ACHN (cell line): ENCODE data around the gene CAVIN3.

Source experiments
- DNase-seq: peaks from one replicate; pipeline ENCODE4 v3.0.0-alpha.2; 2015
- in situ Hi-C: cut with HindIII; loops from 2 replicates; pipeline ENCODE4 v1.10.0; 2017; ENCODE audit warnings: low sequenced_read_pairs, low pct_ligation_motif_present, low pct_unique_long_range_greater_than_20kb

CAVIN3 gene

GRCh38 chr11:6320411-6321155 is at the start of gene CAVIN3:
Gene CAVIN3, minus strand, starts transcription at chr11:6320501. Its CDS starts 25 bp downstream, at chr11:6320476.
- in situ Hi-C loops = no loop called here
- no peak for DNase-seq

DNA sequence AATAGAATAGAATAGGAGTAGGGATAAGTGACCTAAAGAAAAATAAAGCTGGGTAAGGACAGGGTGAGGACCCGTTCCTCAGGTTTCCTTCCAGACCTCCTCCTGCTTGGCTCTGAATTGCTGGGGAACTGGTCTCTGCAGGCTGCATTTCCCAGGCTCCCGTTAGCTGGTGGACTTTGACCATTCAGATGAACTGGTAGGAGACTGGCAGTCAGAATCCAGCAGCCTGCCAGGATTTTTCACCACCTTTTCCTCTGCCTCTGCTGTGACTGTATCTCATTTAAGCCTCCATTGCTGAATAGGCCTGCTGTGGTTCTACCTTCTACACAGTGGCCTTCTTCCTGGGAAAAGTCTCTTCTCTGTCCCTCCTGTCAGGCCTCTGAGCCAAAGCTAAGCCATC is 45.4 kb upstream of the CAVIN3 start:
- no peak for DNase-seq
- in situ Hi-C loops = no loop called here

DNA sequence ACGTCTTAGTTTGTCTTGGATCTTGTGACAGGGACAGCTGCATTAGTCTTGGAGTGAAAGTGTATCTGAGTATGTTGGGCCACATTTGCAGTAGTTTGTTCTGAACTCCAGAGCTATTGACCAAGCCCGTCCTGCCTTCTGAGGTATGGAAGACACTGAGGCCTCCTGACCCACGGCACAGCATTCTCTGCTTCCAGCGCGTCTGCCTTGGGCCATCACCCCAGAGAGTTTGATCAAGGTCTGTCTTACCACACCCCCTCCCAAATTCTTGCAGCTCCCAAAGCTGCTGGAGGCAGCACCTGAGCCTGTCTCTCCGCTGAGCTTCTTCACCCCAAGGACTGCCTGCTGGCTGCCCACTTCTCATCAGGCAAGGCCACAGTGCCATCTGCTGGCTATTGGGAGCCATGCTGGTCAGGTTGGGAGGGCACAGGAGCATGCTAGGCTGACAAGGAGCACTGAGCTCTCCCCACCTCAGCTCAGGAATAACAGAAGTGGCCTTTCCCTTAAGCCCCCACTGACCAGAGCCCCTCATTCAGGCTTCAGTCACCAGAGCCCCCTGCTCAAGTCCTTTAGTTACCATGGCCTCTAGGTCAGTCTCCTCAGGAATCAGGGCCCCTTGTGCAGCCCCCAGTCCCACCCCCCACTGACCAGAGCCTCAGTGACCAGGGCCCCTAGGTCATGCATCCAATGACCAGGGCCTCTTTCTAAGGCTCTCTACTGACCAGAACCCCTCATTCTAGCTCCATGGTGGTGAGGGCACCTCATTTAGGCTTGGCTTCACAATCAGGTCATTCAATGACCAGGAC is 42.8 kb upstream of the CAVIN3 start:
- peak; percentile 64 for DNase-seq
- in situ Hi-C loops = no loop called here

DNA sequence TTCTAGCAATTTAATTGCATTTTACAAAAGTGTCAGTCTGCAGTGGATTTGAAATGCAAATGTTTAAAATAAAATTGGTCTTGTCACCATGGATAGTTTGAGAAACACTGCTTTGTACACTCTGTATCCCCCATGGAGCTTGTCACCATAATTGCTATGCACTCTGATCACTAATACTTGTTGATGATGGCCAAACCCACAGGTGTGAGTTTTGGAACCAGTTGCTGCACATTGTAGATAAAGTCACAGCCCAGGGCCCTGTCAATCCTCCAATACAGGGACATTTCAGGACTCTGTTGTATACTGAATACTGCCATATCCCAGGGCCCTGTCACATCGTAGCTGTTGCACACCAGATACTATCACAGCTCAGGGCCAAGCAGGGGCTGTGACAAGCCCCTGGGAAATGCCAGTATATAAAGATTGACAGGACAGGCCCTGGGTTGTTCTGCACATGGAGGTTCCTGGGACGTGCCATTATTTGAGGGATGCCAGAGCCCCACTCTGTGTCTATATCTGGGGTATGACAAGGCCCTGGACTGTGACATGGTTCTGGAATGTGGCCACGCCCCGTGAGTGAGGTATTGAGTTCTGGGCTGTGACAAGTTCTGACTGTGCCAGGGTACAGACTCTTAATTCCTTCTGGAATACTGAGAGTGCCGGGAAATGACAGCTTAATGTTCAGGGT is 42.0 kb upstream of the CAVIN3 start:
- no peak for DNase-seq
- in situ Hi-C loops = no loop called here

GRCh38 chr11:6360183-6360582 is 39.9 kb upstream of the CAVIN3 start:
- in situ Hi-C loops = no loop called here

DNA sequence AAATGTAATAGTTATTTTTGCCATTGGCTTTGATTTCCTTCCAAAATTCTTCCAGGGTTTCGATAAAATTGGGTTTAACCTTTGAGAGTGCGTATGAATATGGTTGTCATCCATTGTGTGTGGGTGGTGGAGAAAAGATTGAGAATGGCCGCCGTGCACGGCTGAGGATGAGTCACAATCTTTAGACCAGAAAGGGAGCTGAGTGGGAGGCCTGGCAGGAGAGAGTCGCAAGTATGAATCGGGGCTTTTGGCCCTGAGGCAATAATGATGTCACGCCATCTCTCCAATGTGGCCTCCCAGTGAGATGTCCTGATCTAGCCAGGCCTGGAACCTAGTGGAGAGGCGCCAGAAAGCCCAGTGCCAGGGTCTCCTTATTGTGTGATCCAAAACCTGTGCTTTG is 36.9 kb upstream of the CAVIN3 start:
- in situ Hi-C loops = no loop called here

More at GRCh38 chr11:6360183-6360582, 39.9 kb upstream of the CAVIN3 start:
- no peak for DNase-seq

DNA sequence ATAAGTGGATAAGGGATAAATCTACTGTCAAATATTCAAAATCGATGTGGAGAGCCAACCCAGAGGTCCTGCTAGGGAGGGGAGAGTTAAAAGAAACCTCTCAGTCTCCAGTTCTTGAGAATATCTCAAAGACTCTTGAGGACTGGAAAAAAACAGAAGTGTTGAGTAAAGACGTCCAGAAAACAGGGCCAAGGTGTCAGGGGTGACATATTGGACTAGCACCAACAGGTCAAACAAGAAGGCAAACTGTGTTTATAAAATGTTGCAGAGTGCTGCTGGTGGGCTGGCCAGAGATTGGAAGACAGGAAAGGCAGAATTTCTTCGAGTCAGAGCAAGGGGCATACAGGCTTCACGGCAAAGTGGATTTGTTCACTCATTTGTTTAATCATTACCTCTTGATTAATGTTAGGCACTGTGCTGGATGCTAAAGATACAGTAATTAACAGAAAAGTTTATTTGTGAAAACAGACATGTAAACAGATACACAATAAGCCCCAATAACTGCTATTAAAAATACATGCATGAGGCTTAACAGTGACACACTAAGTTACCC is 36.3 kb upstream of the CAVIN3 start:
- DNase-seq = no peak
- in situ Hi-C loops = no loop called here

More for the DNA sequence above, 36.9 kb upstream of the CAVIN3 start:
- peak; percentile 52 for DNase-seq

DNA sequence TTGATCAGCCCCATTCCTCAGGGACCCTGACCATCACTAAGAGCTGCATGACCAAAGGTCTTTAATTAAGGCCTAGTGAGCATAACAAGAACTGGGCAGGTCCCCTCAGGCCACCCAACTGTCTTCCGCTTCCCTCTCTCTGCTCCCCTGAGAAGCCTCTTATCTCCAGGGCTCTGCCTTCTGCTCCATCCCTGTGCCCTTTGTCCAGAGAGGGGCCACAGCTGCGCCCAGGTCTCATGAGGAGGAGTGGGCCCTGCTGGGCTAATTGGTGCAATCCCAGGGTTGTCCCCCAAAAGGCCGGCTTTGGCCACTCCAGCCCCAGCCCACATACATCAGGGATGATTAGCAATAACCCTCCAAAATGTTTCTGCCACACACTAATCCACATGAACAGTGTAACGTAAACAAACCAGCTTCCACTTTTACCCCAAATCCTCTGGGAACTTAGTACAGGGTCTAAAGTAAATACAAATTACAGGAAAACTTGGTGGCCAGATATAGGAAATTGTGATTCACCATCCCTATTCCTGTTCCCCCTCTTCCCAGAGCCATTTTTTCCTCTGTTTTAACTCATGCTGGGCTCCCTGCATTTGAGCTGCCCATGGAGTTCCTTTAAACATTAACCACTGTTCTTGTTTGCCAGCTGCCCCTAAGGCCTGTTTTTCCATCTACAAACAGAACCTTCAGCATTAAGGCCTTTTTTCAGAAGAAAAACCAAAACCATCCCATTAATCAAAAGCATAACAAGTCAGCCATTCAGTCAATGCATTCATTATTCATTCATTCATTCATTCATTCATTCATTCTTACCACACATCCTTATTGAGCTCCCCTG is 34.6 kb upstream of the CAVIN3 start:
- in situ Hi-C loops = no loop called here
- DNase-seq = peak; percentile 16

DNA sequence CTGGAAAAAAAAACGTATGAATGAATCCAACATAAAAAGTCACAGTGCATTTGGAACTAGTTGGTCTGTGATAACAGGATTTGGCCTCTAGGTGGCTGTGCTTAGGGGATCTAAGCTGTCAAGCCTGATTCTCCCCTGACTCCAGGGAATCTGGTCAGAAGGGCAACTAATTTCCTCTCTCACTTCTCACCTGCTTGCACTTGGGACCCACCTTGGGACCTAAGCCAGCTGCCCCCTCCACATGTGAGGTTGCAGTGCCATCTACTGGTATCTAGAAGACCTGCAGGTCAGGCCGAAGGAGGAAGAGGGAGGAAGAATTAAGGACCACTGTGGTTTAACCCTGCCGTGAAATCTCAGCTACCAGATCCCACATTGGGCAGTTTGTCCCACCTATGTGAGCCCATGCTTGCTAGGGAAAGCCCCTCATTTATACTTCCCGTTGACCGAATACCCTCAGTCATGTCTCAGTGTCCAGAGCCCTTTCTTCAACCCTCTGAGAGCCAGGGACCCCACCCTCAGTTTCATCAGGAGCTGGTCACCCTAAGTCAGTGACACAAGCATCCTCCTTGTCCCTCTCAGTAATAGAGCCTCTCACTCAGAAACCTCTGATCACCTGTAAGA is 33.2 kb upstream of the CAVIN3 start:
- peak; percentile 39 for DNase-seq

GRCh38 chr11:6351782-6352382 is 31.6 kb upstream of the CAVIN3 start:
- in situ Hi-C loops = no loop called here
- no peak for DNase-seq

More for the DNA sequence above, 33.2 kb upstream of the CAVIN3 start:
- in situ Hi-C loops = no loop called here

GRCh38 chr11:6350486-6350885 is 30.2 kb upstream of the CAVIN3 start:
- DNase-seq = no peak
- in situ Hi-C loops = no loop called here

DNA sequence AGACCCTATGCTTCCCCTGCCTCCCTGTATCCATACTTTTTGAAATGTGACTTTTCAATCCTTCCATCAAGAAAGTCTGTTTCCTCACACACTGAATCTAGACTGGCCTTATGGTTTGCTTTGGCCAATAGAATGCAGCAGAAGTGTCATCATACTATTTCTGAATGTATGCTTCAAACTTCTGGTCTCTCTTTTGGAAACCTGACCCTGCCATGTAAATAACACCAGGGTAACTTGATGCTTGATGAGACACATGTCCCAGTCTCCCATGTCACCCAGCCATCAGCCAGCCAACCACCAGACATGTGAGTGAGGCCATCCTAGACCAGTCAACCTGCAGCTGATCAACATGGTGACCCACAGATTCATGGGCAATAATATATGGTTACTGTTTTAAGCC is 29.7 kb upstream of the CAVIN3 start:
- DNase-seq = no peak
- in situ Hi-C loops = no loop called here

GRCh38 chr11:6345366-6345765 is 25.1 kb upstream of the CAVIN3 start:
- in situ Hi-C loops = no loop called here
- DNase-seq = no peak

DNA sequence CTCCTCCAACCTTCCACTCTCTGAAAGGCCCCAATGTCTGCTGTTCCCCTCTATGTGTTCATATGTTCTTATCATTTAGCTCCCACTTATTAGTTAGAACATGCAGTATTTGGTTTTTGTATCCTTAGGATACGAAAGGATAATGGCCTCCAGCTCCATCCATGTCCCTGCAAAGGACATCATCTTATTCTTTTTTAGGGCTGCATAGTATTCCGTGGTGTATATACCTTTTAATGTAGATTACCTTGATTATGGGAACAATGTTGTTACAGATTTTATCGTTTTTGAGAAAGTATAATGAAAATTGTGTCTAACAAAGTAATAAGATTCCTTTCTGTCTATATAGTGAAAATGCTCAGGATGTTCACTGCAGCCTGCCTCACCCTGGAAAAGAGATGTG is 16.0 kb upstream of the CAVIN3 start:
- in situ Hi-C loops = no loop called here
- no peak for DNase-seq

- DNase-seq = no peak
- in situ Hi-C loops = no loop called here
These were observed 14.5 kb upstream of the CAVIN3 start for GRCh38 chr11:6334806-6335205.

DNA sequence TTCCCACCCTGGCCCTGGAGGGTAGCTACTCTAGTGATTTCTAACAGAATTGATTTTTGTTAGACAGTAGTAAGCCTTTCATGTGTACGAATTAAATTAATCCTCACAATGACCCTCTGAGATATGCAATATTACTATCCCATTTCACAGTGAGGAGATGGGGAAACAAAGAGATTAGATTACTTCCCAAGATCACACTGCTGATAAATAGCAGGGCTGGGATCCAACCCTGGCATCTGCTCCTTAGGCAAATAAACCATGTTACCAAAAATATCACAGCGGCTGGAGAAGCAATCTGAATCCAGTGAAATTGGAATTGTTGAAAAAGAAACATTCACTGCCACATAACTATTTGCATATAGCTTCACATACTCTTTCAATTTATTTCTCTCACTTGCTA is 12.8 kb upstream of the CAVIN3 start:
- DNase-seq = no peak
- in situ Hi-C loops = no loop called here

DNA sequence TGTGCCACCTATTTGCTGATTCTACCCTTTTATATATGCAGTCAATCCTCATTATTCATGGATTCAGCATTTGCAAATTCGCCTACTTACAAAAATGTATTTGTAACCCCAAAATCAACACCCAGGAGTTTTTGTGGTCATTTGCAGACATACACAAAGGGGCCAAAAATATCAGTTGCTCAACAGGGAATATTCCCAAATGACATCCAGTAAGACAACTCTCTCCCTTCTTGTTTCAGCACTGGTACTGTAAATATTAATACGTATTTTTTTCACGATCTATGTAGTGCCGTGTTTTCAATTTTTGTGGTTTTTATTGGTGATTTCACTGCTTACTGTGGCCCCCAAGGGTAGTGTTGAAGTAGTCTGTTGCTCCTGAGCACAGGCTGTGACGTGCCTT is 11.8 kb upstream of the CAVIN3 start:
- DNase-seq = no peak
- in situ Hi-C loops = no loop called here
